Subcutaneous abdominal adipose tissue (tissue), 5 donors: Measurements from ENCODE around the gene DENND11.
A peak's percentile ranks its signal among the peaks of the same experiment; 100 is the strongest.

ENCODE experiments used
- H3K27ac ChIP-seq: one replicate; pipeline ENCODE4 v1.7.0; 2013; ENCODE audit warnings: low read depth, mild to moderate bottlenecking, inconsistent platforms, low read length, moderate library complexity
- H3K27me3 ChIP-seq, 5 donors: one replicate each; pipeline ENCODE4 v1.7.0; 2013; ENCODE audit warnings: low read length in 5 of 5, inconsistent platforms in 1 of 5; ENCODE audit not compliant: control insufficient read depth in 5 of 5, insufficient read depth in 4 of 5
- H3K36me3 ChIP-seq, 5 donors: one replicate each; pipeline ENCODE4 v1.7.0; 2013; ENCODE audit warnings: low read length in 5 of 5; ENCODE audit not compliant: control insufficient read depth in 5 of 5, insufficient read depth in 5 of 5
- H3K4me1 ChIP-seq, 5 donors: one replicate each; pipeline ENCODE4 v1.7.0; 2013; ENCODE audit warnings: low read length in 5 of 5, mild to moderate bottlenecking in 3 of 5, moderate library complexity in 1 of 5; ENCODE audit not compliant: control insufficient read depth in 5 of 5, insufficient read depth in 5 of 5
- H3K4me3 ChIP-seq, 5 donors: one replicate each; pipeline ENCODE4 v1.7.0; 2013; ENCODE audit warnings: low read length in 5 of 5, low read depth in 1 of 5
- H3K9ac ChIP-seq, 5 donors: one replicate each; pipeline ENCODE4 v1.7.0; 2013; ENCODE audit warnings: low read length in 5 of 5, mild to moderate bottlenecking in 4 of 5, moderate library complexity in 3 of 5
- H3K9me3 ChIP-seq, 5 donors: one replicate each; pipeline ENCODE4 v1.7.0; 2013; ENCODE audit warnings: low read length in 5 of 5; ENCODE audit not compliant: control insufficient read depth in 5 of 5
- donor health status: healthy.
- donor health status: healthy.
- donor health status: healthy.
- donor health status: healthy.
- donor health status: healthy.

The DENND11 gene

GRCh38 chr7:141709318-141709717 lies 7.4 kb upstream of the DENND11 start:
- Histone ChIP-seq H3K4me3 (no peak overlapping the region), H3K4me1 (no peaks in the 10 kb centered on the region), H3K27me3 (no peaks in the 10 kb centered on the region), H3K36me3 (peaks cover 0 to 7% (median 0%) of the 10 kb centered on the region in 5 donors), H3K9me3 (no peaks in the 10 kb centered on the region), H3K27ac (no peak overlapping the region), H3K9ac (no peak overlapping the region)

GRCh38 chr7:141708351-141708750 lies 6.4 kb upstream of the DENND11 start, which contains the start of gene WEE2:
TSS of gene WEE2 (plus strand) at chr7:141708353. CDS start at chr7:141708759, 406 bp downstream.
- H3K9ac ChIP-seq: no peak within 1 kb of the TSS
- peaks cover 0 to 7% (median 0%) of the 10 kb centered on the region in 5 donors for H3K36me3 ChIP-seq
- H3K4me1 ChIP-seq: no peaks in the 10 kb centered on the region
- no peak within 1 kb of the TSS for H3K27ac ChIP-seq
- H3K27me3 ChIP-seq: no peaks in the 10 kb centered on the region
- no peaks in the 10 kb centered on the region for H3K9me3 ChIP-seq
- no peak within 1 kb of the TSS for H3K4me3 ChIP-seq

- no peaks in the 10 kb centered on the region for H3K9me3 ChIP-seq
- no peak overlapping the region for H3K4me3 ChIP-seq
- H3K27ac ChIP-seq: no peak overlapping the region
- H3K27me3 ChIP-seq: no peaks in the 10 kb centered on the region
- peaks cover 0 to 1% (median 0%) of the 10 kb centered on the region in 5 donors for H3K36me3 ChIP-seq
- no peak overlapping the region for H3K9ac ChIP-seq
- peaks cover 0 to 8% (median 6%) of the 10 kb centered on the region in 5 donors for H3K4me1 ChIP-seq
Observed at GRCh38 chr7:141706239-141707064, 4.5 kb upstream of the DENND11 start.

- Histone ChIP-seq H3K27me3 (no peaks in the 10 kb centered on the region), H3K27ac (no peak overlapping the region), H3K4me3 (no peak overlapping the region), H3K4me1 (peaks cover 4 to 16% (median 14%) of the 10 kb centered on the region in 5 donors), H3K36me3 (no peaks in the 10 kb centered on the region), H3K9me3 (no peaks in the 10 kb centered on the region), H3K9ac (no peak overlapping the region)
Observed at GRCh38 chr7:141704741-141705140, 2.8 kb upstream of the DENND11 start.

GRCh38 chr7:141704112-141704511 lies 2.1 kb upstream of the DENND11 start:
- H3K27ac ChIP-seq: no peak overlapping the region
- H3K27me3 ChIP-seq: no peaks in the 10 kb centered on the region
- H3K9ac ChIP-seq: no peak overlapping the region
- peaks cover 4 to 16% (median 14%) of the 10 kb centered on the region in 5 donors for H3K4me1 ChIP-seq
- no peaks in the 10 kb centered on the region for H3K9me3 ChIP-seq
- H3K36me3 ChIP-seq: no peaks in the 10 kb centered on the region
- no peak overlapping the region for H3K4me3 ChIP-seq

- no peaks in the 10 kb centered on the region for H3K36me3 ChIP-seq
- H3K9me3 ChIP-seq: no peaks in the 10 kb centered on the region
- H3K27me3 ChIP-seq: no peaks in the 10 kb centered on the region
- H3K9ac ChIP-seq: peak overlapping the region in 2 of 5 donors; percentile 74 to 85
- H3K4me3 ChIP-seq: peak overlapping the region in 1 of 5 donors; percentile 83
- peaks cover 4 to 16% (median 14%) of the 10 kb centered on the region in 5 donors for H3K4me1 ChIP-seq
- H3K27ac ChIP-seq: no peak overlapping the region
Observed at GRCh38 chr7:141702892-141703291, 926 bp upstream of the DENND11 start.

GRCh38 chr7:141701489-141702046 lies 398 bp downstream of the DENND11 start:
- peak overlapping the region in 4 of 5 donors; percentile 35 to 73 (median 57) for H3K9ac ChIP-seq
- no peaks in the 10 kb centered on the region for H3K27me3 ChIP-seq
- H3K27ac ChIP-seq: peak overlapping the region; percentile 39
- H3K9me3 ChIP-seq: no peaks in the 10 kb centered on the region
- no peaks in the 10 kb centered on the region for H3K36me3 ChIP-seq
- peak overlapping the region; percentile 58 to 75 (median 69) for H3K4me3 ChIP-seq
- peaks cover 4 to 27% (median 16%) of the 10 kb centered on the region in 5 donors for H3K4me1 ChIP-seq

- H3K36me3 ChIP-seq: no peaks in the 10 kb centered on the region
- H3K4me3 ChIP-seq: peak overlapping the region; percentile 40 to 74 (median 59)
- no peak overlapping the region for H3K27ac ChIP-seq
- H3K9ac ChIP-seq: peak overlapping the region; percentile 6 to 74 (median 41)
- H3K4me1 ChIP-seq: peaks cover 4 to 33% (median 18%) of the 10 kb centered on the region in 5 donors
- no peaks in the 10 kb centered on the region for H3K27me3 ChIP-seq
- no peaks in the 10 kb centered on the region for H3K9me3 ChIP-seq
Observed at GRCh38 chr7:141700848-141701371, 1.1 kb downstream of the DENND11 start.

- H3K4me3 ChIP-seq: peak overlapping the region in 4 of 5 donors; percentile 59 to 74 (median 64)
- no peaks in the 10 kb centered on the region for H3K27me3 ChIP-seq
- H3K27ac ChIP-seq: no peak overlapping the region
- peaks cover 4 to 37% (median 22%) of the 10 kb centered on the region in 5 donors for H3K4me1 ChIP-seq
- H3K36me3 ChIP-seq: no peaks in the 10 kb centered on the region
- peak overlapping the region; percentile 6 to 74 (median 41) for H3K9ac ChIP-seq
- H3K9me3 ChIP-seq: no peaks in the 10 kb centered on the region
Observed at GRCh38 chr7:141700296-141700847, 1.6 kb downstream of the DENND11 start.
